ENCODE results near the gene ZNF438. TPM values are rescaled to one million over a fixed set of nuclear protein-coding genes. Genes with fewer than 3 reads are reported as not detected.
A peak's percentile ranks its signal among the peaks of the same experiment; 100 is the strongest.

ZNF438 gene
- total RNA-seq, 1 donor: 8.0 TPM

GRCh38 chr10:30823651-30824050 lies 208.0 kb downstream of the ZNF438 start:
- H3K4me3 ChIP-seq (ENCODE audit: low read depth, low read length): no peak overlapping the region
- no peak for DNase-seq (ENCODE audit: low read depth)
- TF ChIP-seq CTCF (IDR thresholded peaks at IDR 0.05; ENCODE audit: insufficient read depth, low read length): no peak

- TF ChIP-seq CTCF (IDR thresholded peaks at IDR 0.05; ENCODE audit: insufficient read depth, low read length): no peak
- no peak for DNase-seq (ENCODE audit: low read depth)
- H3K4me3 ChIP-seq (ENCODE audit: low read depth, low read length): no peak overlapping the region
These were observed 208.8 kb downstream of the ZNF438 start for GRCh38 chr10:30822693-30823465.

- no peak overlapping the region for H3K4me3 ChIP-seq (ENCODE audit: low read depth, low read length)
- peak; percentile 7 for TF ChIP-seq CTCF (IDR thresholded peaks at IDR 0.05; ENCODE audit: insufficient read depth, low read length)
- peak; percentile 19 for DNase-seq (ENCODE audit: low read depth)
These were observed 209.5 kb downstream of the ZNF438 start for GRCh38 chr10:30821994-30822692.

GRCh38 chr10:30821261-30821993 lies 210.2 kb downstream of the ZNF438 start:
- peak; percentile 32 for DNase-seq (ENCODE audit: low read depth)
- no peak overlapping the region for H3K4me3 ChIP-seq (ENCODE audit: low read depth, low read length)
- no peak for TF ChIP-seq CTCF (IDR thresholded peaks at IDR 0.05; ENCODE audit: insufficient read depth, low read length)

- peak overlapping the region; percentile 25 for H3K4me3 ChIP-seq (ENCODE audit: low read depth, low read length)
These were observed 211.2 kb downstream of the ZNF438 start for GRCh38 chr10:30820261-30820991.

More at GRCh38 chr10:30820261-30820991, 211.2 kb downstream of the ZNF438 start:
- peak; percentile 99 for DNase-seq (ENCODE audit: low read depth)
- TF ChIP-seq CTCF (IDR thresholded peaks at IDR 0.05; ENCODE audit: insufficient read depth, low read length): no peak
